ENCODE results near the gene CACNA1D. TPM values are rescaled to one million over a fixed set of nuclear protein-coding genes. Genes with fewer than 3 reads are reported as not detected.

Gene CACNA1D
- total and polyA plus RNA-seq, 7 experiments from 2014 or later = 0.61 to 2.0 (median 0.70) TPM; not detected in 4

- H3K27me3 Mint-ChIP-seq = peaks cover 0 to 7% (median 5%) of the 10 kb centered on the region in 5 donors
- no peak for ATAC-seq
- Histone ChIP-seq H3K27ac (ENCODE audit: low read depth, low read length) (no peak overlapping the region), H3K4me3 (ENCODE audit: low read length) (no peak overlapping the region), H3K36me3 (ENCODE audit: control insufficient read depth in 2 of 3, insufficient read depth in 3 of 3, low read length in 3 of 3) (no peaks in the 10 kb centered on the region), H3K4me1 (ENCODE audit: control insufficient read depth in 2 of 2, insufficient read depth in 2 of 2, low read length in 2 of 2) (no peaks in the 10 kb centered on the region), H3K9me3 (ENCODE audit: control insufficient read depth in 2 of 3, low read length in 3 of 3) (no peaks in the 10 kb centered on the region), H3K27me3 (ENCODE audit: control insufficient read depth in 2 of 2, insufficient read depth in 2 of 2, low read length in 2 of 2) (no peaks in the 10 kb centered on the region)
- peaks cover 0 to 1% (median 0%) of the 10 kb centered on the region in 11 donors for H3K9me3 Mint-ChIP-seq
- CTCF ChIA-PET = interaction anchor here (0.6 to 1.7 kb wide), 5 partner anchors 80 to 594 kb away, joined by 3 to 4 read pairs (median 3); no protein-coding TSS in a partner anchor
- H3K36me3 Mint-ChIP-seq = no peaks in the 10 kb centered on the region
- POLR2A ChIA-PET = no interaction called here
- H3K4me1 Mint-ChIP-seq = peaks cover 0 to 32% (median 3%) of the 10 kb centered on the region in 7 donors
- no peak for DNase-seq
- no peak overlapping the region for H3K4me3 Mint-ChIP-seq
- H3K27ac Mint-ChIP-seq = no peak overlapping the region
- intact Hi-C loops (cut with micrococcal nuclease) = loop anchor here in 1 of 2 donors (5.0 kb wide), 1 partner anchor 41 kb away; no protein-coding TSS in a partner anchor
Measured at GRCh38 chr3:53708001-53708621, 213.7 kb downstream of the CACNA1D start.

- H3K9me3 Mint-ChIP-seq = no peaks in the 10 kb centered on the region
- CTCF ChIA-PET = interaction anchor here (0.8 to 1.6 kb wide), 4 partner anchors 10 to 595 kb away, joined by 3 to 4 read pairs (median 4); no protein-coding TSS in a partner anchor
- H3K4me1 Mint-ChIP-seq = peaks cover 0 to 27% (median 3%) of the 10 kb centered on the region in 7 donors
- no peaks in the 10 kb centered on the region for H3K9me3 ChIP-seq (ENCODE audit: control insufficient read depth in 2 of 3, low read length in 3 of 3)
- H3K27ac ChIP-seq (ENCODE audit: low read depth, low read length) = no peak overlapping the region
- intact Hi-C loops (cut with micrococcal nuclease) = loop anchor here in 1 of 2 donors (5.0 kb wide), 1 partner anchor 42 kb away; no protein-coding TSS in a partner anchor
- H3K27ac Mint-ChIP-seq = no peak overlapping the region
- ATAC-seq = no peak
- H3K4me1 ChIP-seq (ENCODE audit: control insufficient read depth in 2 of 2, insufficient read depth in 2 of 2, low read length in 2 of 2) = no peaks in the 10 kb centered on the region
- peaks cover 0 to 7% (median 5%) of the 10 kb centered on the region in 5 donors for H3K27me3 Mint-ChIP-seq
- H3K36me3 Mint-ChIP-seq = no peaks in the 10 kb centered on the region
- no peak overlapping the region for H3K4me3 Mint-ChIP-seq
- H3K36me3 ChIP-seq (ENCODE audit: control insufficient read depth in 2 of 3, insufficient read depth in 3 of 3, low read length in 3 of 3) = no peaks in the 10 kb centered on the region
- POLR2A ChIA-PET = no interaction called here
- H3K4me3 ChIP-seq (ENCODE audit: low read length) = no peak overlapping the region
- DNase-seq = no peak
- H3K27me3 ChIP-seq (ENCODE audit: control insufficient read depth in 2 of 2, insufficient read depth in 2 of 2, low read length in 2 of 2) = no peaks in the 10 kb centered on the region
Measured at GRCh38 chr3:53709256-53709655, 214.8 kb downstream of the CACNA1D start.

DNA sequence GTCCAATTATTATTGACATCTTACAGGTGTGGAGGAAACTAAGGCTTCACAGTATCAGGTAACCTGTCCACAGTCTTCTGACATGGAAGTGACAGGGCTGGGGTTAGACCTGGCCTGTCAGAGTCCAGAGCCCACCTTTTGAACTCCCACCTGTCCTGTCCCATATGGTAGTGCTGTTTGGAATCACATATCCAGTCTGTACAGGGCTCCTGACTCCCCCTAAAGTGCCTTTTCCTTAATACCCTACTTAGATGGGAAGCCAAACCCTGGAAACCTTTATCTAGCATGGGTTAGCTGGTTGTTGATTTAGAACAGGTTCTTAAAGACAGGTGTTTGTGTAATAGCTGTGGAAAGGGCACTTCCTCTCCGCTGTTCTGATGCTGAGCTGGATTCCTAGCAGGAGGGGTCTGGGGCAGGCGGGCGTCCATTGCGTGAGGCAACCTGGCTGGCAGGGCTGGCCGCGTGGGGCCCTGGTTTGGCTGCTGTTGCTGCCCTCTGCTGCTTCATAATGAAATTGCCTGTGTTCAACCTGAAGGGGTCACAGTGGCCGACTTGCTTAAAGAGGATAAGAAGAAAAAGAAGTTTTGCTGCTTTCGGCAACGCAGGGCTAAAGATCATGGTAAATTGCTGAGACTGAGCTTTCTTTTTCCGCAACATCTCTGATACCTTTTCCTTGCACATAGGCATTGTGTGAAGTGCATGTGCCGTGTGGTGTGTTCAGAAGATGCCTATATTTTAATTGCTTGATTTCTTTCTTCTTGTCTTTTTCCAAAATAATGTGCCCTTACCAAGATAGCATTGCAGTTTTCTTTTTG, 215.7 kb downstream of the CACNA1D start:
- no peaks in the 10 kb centered on the region for H3K9me3 ChIP-seq (ENCODE audit: control insufficient read depth in 2 of 3, low read length in 3 of 3)
- peaks cover 0 to 7% (median 5%) of the 10 kb centered on the region in 5 donors for H3K27me3 Mint-ChIP-seq
- no peak overlapping the region for H3K27ac ChIP-seq (ENCODE audit: low read depth, low read length)
- H3K27me3 ChIP-seq (ENCODE audit: control insufficient read depth in 2 of 2, insufficient read depth in 2 of 2, low read length in 2 of 2) = no peaks in the 10 kb centered on the region
- no peak overlapping the region for H3K4me3 Mint-ChIP-seq
- intact Hi-C loops (cut with micrococcal nuclease) = loop anchor here in 1 of 2 donors (1.0 to 5.0 kb wide), 6 partner anchors 43 to 596 kb away; no protein-coding TSS in a partner anchor
- POLR2A ChIA-PET = interaction anchor here (0.7 kb wide), 1 partner anchor 22 kb away, joined by 3 read pairs; no protein-coding TSS in a partner anchor
- no peaks in the 10 kb centered on the region for H3K36me3 Mint-ChIP-seq
- no peaks in the 10 kb centered on the region for H3K4me1 ChIP-seq (ENCODE audit: control insufficient read depth in 2 of 2, insufficient read depth in 2 of 2, low read length in 2 of 2)
- peak; percentile 85 for ATAC-seq
- peak; percentile 15 to 62 (median 46) for DNase-seq
- H3K36me3 ChIP-seq (ENCODE audit: control insufficient read depth in 2 of 3, insufficient read depth in 3 of 3, low read length in 3 of 3) = no peaks in the 10 kb centered on the region
- no peak overlapping the region for H3K4me3 ChIP-seq (ENCODE audit: low read length)
- no peaks in the 10 kb centered on the region for H3K9me3 Mint-ChIP-seq
- no peak overlapping the region for H3K27ac Mint-ChIP-seq
- CTCF ChIA-PET = interaction anchor here (0.5 to 1.6 kb wide), 5 partner anchors 11 to 596 kb away, joined by 3 to 5 read pairs (median 3); no protein-coding TSS in a partner anchor
- H3K4me1 Mint-ChIP-seq = peaks cover 0 to 22% (median 0%) of the 10 kb centered on the region in 7 donors

GRCh38 chr3:53711387-53711786, 217.0 kb downstream of the CACNA1D start:
- ChIA-PET CTCF (interaction anchor here (0.7 to 0.9 kb wide), 2 partner anchors 10 to 412 kb away, joined by 3 read pairs; no protein-coding TSS in a partner anchor), POLR2A (no interaction called here)
- DNase-seq (no peak), ATAC-seq (no peak)
- intact Hi-C loops (cut with micrococcal nuclease) = loop anchor here in 1 of 2 donors (5.0 kb wide), 1 partner anchor 91 kb away; no protein-coding TSS in a partner anchor
- Histone ChIP-seq H3K27ac (ENCODE audit: low read depth, low read length) (no peak overlapping the region), H3K9me3 (ENCODE audit: control insufficient read depth in 2 of 3, low read length in 3 of 3) (no peaks in the 10 kb centered on the region), H3K4me1 (ENCODE audit: control insufficient read depth in 2 of 2, insufficient read depth in 2 of 2, low read length in 2 of 2) (no peaks in the 10 kb centered on the region), H3K4me3 (ENCODE audit: low read length) (no peak overlapping the region), H3K36me3 (ENCODE audit: control insufficient read depth in 2 of 3, insufficient read depth in 3 of 3, low read length in 3 of 3) (no peaks in the 10 kb centered on the region), H3K27me3 (ENCODE audit: control insufficient read depth in 2 of 2, insufficient read depth in 2 of 2, low read length in 2 of 2) (no peaks in the 10 kb centered on the region)
- Mint-ChIP-seq H3K27ac (no peak overlapping the region), H3K9me3 (no peaks in the 10 kb centered on the region), H3K36me3 (no peaks in the 10 kb centered on the region), H3K27me3 (peaks cover 0 to 7% (median 5%) of the 10 kb centered on the region in 5 donors), H3K4me1 (peaks cover 0 to 10% (median 0%) of the 10 kb centered on the region in 7 donors), H3K4me3 (no peak overlapping the region)

- no peaks in the 10 kb centered on the region for H3K9me3 Mint-ChIP-seq
- ATAC-seq = no peak
- Histone ChIP-seq H3K4me3 (ENCODE audit: low read length) (no peak overlapping the region), H3K4me1 (ENCODE audit: control insufficient read depth in 2 of 2, insufficient read depth in 2 of 2, low read length in 2 of 2) (no peaks in the 10 kb centered on the region), H3K36me3 (ENCODE audit: control insufficient read depth in 2 of 3, insufficient read depth in 3 of 3, low read length in 3 of 3) (no peaks in the 10 kb centered on the region), H3K27ac (ENCODE audit: low read depth, low read length) (no peak overlapping the region), H3K9me3 (ENCODE audit: control insufficient read depth in 2 of 3, low read length in 3 of 3) (no peaks in the 10 kb centered on the region), H3K27me3 (ENCODE audit: control insufficient read depth in 2 of 2, insufficient read depth in 2 of 2, low read length in 2 of 2) (no peaks in the 10 kb centered on the region)
- intact Hi-C loops (cut with micrococcal nuclease) = loop anchor here in 1 of 2 donors (5.0 kb wide), 1 partner anchor 89 kb away; no protein-coding TSS in a partner anchor
- DNase-seq = no peak
- peaks cover 0 to 10% (median 0%) of the 10 kb centered on the region in 7 donors for H3K4me1 Mint-ChIP-seq
- H3K4me3 Mint-ChIP-seq = no peak overlapping the region
- ChIA-PET POLR2A (no interaction called here), CTCF (no interaction called here)
- H3K27me3 Mint-ChIP-seq = peaks cover 0 to 7% (median 5%) of the 10 kb centered on the region in 5 donors
- no peaks in the 10 kb centered on the region for H3K36me3 Mint-ChIP-seq
- no peak overlapping the region for H3K27ac Mint-ChIP-seq
Measured at GRCh38 chr3:53712817-53713388, 218.5 kb downstream of the CACNA1D start.

DNA sequence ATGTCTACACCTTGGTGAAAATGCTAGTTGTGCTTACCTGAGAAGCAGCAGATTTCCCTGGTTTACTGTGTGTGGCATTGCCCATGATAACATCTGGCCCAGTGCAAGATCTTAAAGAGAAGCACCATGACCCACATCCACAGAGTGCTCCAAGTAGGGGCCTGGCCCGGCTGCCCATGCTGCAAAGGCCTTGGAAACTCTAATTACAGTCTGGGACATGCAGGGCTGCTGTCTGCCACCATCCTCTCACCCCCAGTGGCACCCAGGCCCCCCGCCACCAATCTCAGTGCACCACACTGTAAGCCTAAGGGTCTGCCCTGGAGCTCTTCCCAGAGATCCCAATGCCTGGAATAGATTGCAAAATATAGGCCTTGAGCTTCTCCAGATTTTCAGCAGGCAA, 219.2 kb downstream of the CACNA1D start:
- Histone ChIP-seq H3K27ac (ENCODE audit: low read depth, low read length) (no peak overlapping the region), H3K4me1 (ENCODE audit: control insufficient read depth in 2 of 2, insufficient read depth in 2 of 2, low read length in 2 of 2) (no peaks in the 10 kb centered on the region), H3K9me3 (ENCODE audit: control insufficient read depth in 2 of 3, low read length in 3 of 3) (no peaks in the 10 kb centered on the region), H3K4me3 (ENCODE audit: low read length) (no peak overlapping the region), H3K27me3 (ENCODE audit: control insufficient read depth in 2 of 2, insufficient read depth in 2 of 2, low read length in 2 of 2) (no peaks in the 10 kb centered on the region), H3K36me3 (ENCODE audit: control insufficient read depth in 2 of 3, insufficient read depth in 3 of 3, low read length in 3 of 3) (no peaks in the 10 kb centered on the region)
- peaks cover 0 to 7% (median 5%) of the 10 kb centered on the region in 5 donors for H3K27me3 Mint-ChIP-seq
- H3K4me3 Mint-ChIP-seq = no peak overlapping the region
- ChIA-PET POLR2A (no interaction called here), CTCF (no interaction called here)
- H3K36me3 Mint-ChIP-seq = no peaks in the 10 kb centered on the region
- H3K27ac Mint-ChIP-seq = no peak overlapping the region
- no peak for ATAC-seq
- intact Hi-C loops (cut with micrococcal nuclease) = loop anchor here in 1 of 2 donors (5.0 kb wide), 1 partner anchor 89 kb away; no protein-coding TSS in a partner anchor
- no peak for DNase-seq
- H3K4me1 Mint-ChIP-seq = peaks cover 0 to 10% (median 0%) of the 10 kb centered on the region in 7 donors
- H3K9me3 Mint-ChIP-seq = no peaks in the 10 kb centered on the region

Measured in naive thymus-derived CD4-positive, alpha-beta T cell (primary cell).